ENCODE data around the gene IRGM.

- no peak for TF ChIP-seq POLR2A (IDR thresholded peaks at IDR 0.05)
- no peak for TF ChIP-seq CTCF (IDR thresholded peaks at IDR 0.05)
These were observed 1.9 kb downstream of the IRGM start for GRCh38 chr5:150848271-150848670.
